OCI-LY3 (cell line): ENCODE measurements around the gene CSRP1.

Experiments
- EZH2phosphoT487 ChIP-seq: fragments of 200-600 bp; shearing (Covaris generic); IDR thresholded peaks from 2 replicates; pipeline ENCODE4 v1.6.1; 2018; ENCODE audit warnings: antibody characterized with exemption, mixed run types, low read depth
- TF ChIP-seq, protein P1 (sequence below): fragments of 200-600, 300-600 bp; sonication (generic); IDR thresholded peaks from 2 replicates; pipeline ENCODE4 v1.5.1; 2014; ENCODE audit warnings: antibody characterized with exemption, low read length, low read depth

DNA sequence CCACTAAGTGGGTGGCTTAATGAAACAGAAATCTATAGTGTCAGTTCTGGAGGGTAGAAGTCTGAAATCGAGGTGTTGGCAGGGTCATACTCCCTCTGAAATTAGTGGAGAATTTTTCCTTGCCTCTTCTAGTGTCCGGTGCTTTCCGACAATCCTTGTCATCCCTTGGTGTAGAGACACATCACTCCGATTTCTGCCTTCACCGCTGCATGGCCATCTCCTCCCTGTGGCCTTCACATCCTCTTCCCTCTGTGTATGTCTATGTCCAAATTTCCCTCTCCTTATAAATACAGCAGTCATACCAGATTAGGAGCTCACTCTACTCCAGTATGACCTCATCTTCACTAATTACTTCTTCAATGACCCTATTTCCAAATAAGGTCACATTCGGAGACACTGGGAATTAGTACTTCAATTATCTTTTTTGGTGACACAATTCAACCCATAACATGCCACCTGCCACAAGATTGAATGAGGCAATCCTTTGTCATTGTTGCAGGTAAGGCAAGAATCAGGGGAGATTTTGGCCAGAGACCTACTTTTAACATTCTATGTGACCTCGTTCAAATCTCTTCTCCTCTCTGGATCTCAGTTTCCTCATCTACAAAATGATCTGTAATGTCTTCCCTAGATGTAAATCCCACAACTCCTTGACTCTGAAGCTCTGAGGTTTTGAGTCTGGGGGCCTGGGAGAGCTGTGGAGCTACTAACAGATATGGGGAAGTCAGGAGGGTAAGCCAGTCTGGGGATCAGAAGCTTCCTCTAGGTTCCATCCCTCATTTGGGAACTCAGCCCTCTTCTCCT is 48.1 kb upstream of the CSRP1 start:
- TF ChIP-seq, protein P1, sequence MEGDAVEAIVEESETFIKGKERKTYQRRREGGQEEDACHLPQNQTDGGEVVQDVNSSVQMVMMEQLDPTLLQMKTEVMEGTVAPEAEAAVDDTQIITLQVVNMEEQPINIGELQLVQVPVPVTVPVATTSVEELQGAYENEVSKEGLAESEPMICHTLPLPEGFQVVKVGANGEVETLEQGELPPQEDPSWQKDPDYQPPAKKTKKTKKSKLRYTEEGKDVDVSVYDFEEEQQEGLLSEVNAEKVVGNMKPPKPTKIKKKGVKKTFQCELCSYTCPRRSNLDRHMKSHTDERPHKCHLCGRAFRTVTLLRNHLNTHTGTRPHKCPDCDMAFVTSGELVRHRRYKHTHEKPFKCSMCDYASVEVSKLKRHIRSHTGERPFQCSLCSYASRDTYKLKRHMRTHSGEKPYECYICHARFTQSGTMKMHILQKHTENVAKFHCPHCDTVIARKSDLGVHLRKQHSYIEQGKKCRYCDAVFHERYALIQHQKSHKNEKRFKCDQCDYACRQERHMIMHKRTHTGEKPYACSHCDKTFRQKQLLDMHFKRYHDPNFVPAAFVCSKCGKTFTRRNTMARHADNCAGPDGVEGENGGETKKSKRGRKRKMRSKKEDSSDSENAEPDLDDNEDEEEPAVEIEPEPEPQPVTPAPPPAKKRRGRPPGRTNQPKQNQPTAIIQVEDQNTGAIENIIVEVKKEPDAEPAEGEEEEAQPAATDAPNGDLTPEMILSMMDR = no peak
- no peak for TF ChIP-seq EZH2phosphoT487
